Mesenteric fat pad (tissue), 1 donor: ENCODE measurements around the gene FHAD1. TPM values are rescaled to one million over a fixed set of nuclear protein-coding genes. Genes with fewer than 3 reads are reported as not detected.
"Not testable (repeated sequence)": the region's sequence is repeated elsewhere in the genome, so short reads cannot be mapped to it uniquely, and the experiment has no call there.

Experiments
- DNase-seq: peaks from one replicate; pipeline ENCODE4 v3.0.0-alpha.2; 2020; ENCODE audit warnings: low spot score
- total RNA-seq: library from RNA; stranded (reverse); fragmentation: NEBNext Ultra II Directional; extraction: Animal tissue kit (Norgen Biotek cat#: 25700); gene quantifications from one replicate; pipeline ENCODE4 v1.2.1, GENCODE V29; 2021
- donor health status: DM: yes; HTN: yes; CAD: no.

The FHAD1 gene
- total RNA-seq, 1 donor from 2014 or later: 0.55 TPM

DNA sequence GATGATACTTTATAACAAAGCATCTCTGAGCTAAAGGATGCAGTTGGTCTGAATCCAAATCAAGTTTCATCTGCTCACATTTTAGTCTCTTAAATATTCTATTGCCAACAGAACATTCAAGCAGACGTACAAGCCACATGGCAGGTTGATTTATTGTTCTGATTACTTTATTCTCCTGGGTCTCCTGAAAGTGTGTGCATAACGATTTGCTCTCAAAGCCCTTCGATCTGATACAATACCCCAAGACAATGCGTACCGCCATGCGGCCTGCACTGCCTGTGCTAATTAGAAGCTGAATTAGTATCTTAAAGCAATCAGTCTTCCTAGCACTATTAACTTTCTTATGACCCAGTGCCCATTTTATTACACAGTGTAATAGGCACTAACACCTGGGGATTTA, 56.9 kb downstream of the FHAD1 start:
- DNase-seq: no peak

DNA sequence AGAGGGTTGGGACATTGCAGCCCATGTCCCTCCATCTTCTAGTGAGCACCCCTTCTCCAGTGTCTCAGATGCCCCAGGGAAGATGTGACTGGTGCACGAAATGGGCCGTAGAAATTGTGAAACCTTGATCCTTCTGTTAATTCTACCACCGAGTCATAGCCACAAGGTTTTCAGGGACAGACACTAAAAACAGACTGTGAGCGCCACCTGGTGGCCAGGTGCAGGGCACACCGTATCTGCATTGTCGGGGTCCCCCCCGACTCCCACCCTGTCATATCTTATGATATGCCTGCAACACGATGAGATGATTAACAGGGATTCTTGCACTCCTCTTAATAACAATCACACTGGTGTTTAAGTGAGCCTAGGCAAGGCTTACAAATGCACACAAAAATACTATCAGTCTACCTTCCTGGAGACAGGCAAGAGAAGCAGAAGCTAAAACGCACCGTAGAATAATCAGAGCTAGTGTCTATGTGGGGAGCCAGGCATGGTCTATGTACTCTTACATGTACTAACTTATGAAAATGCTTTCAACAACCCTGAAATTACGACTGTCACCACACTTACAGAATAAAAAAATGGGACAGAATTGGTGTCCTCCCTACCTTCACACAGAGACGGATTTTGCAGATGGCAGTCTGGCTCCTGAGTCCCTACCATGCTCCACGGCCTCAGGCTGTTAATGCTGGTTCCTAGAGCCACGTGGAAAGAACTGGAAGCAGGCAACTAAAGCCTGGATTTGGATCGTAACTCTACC, 57.9 kb downstream of the FHAD1 start:
- DNase-seq: no peak

DNA sequence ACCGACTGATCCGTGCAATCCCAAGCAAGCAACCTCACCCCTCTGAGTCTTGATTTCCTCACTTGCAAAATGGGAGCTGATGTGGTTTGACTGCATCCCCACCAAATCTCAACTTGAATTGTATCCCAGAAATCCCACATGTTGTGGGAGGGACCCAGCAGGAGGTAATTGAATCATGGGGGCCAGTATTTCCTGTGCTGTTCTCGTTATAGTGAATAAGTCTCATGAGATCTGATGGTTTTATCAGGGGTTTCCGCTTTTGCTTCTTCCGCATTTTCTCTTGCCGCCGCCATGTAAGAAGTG, 58.4 kb downstream of the FHAD1 start:
- DNase-seq: no peak

DNA sequence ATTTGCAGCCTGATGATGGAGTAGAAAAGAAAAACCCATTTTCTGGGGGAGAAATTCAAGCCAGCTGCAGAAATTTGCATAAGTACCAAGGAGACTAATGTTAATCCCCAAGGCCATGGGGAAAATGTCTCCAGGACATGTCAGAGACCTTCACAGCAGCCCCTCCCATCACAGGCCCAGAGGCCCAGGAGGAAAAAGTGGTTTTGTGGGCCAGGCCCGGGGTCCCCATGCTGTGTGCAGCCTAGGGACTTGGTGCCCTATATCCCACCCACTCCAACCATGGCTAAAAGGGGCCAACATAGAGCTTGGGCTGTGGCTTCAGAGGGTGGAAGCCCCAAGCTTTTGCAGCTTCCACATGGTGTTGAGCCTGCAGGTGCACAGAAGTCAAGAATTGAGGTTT, 59.3 kb downstream of the FHAD1 start:
- DNase-seq: not testable (repeated sequence)

DNA sequence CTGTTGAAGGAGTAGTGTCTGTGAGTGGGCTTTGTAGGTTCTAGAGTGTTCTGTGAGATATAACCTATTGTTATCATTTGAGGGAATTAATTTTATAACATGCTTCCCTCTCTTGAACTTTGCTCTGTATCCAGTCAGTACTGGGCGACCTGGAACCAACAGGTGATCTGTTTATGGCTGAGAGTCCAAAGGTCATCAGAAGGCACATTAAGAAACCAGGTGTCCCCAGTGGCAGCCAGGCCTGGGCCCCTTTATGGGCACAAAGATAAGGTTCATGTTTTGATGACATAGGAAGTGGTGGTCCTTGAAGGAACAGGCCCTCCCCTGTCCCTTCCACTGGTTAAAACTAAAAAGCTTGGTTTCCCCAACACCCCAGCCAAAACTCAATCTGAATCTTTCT, 61.1 kb downstream of the FHAD1 start:
- no peak for DNase-seq

DNA sequence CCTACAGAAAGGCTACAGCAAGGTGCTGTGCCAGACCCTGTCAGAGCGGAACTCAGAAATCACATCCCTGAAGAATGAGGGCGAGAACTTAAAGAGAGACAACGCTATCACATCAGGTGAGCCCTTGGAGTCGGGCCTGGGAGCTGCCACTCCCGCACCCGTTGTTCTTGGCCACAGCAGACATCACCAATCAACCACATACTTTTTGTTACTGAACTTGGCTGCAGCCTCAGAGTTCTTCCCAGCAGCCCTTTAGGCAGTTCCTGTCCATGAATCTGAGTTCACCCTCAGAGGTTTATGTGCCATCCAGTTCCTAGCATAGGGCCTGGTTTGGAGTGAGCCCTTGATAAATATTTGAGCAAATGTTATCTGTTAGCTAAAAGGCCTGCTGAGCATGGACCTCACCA, 61.6 kb downstream of the FHAD1 start:
- no peak for DNase-seq

DNA sequence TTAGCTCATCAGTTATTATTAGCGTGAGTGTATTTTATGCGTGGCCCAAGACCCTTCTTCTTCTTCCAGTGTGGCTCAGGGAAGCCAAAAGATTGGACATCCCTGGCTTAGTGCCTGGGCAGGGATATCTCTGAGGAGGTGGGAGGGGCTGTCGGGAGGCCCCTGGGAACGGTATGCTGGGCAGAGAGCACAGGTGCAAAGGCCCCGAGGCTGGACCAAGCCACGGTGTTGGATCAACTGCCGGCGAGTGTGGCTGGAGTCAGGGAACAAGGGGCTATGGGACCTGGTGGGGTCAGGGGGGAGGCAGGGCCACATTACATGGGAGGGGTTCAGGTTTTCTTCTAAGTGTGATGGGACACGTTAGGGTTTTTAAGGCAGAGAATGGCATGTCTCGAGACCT, 62.7 kb downstream of the FHAD1 start:
- DNase-seq: no peak

DNA sequence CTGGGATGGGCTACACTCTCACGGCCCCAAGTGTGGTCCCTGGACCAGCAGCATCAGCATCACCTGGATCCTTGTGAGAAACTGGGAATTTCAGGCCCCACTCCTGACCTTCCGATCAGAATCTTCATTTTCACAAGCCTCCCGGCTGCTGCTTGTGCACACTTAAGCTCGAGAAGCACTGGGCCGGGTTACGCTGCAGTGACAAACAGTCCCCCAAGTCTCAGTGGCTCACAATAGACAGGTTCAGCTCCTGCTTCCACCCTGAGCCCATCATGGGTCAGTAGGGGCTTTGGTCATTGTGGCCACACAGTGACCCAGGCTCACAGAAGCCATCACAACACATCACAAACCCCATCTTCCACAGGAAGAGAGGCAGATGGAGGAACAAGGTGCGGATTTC, 63.5 kb downstream of the FHAD1 start:
- no peak for DNase-seq

DNA sequence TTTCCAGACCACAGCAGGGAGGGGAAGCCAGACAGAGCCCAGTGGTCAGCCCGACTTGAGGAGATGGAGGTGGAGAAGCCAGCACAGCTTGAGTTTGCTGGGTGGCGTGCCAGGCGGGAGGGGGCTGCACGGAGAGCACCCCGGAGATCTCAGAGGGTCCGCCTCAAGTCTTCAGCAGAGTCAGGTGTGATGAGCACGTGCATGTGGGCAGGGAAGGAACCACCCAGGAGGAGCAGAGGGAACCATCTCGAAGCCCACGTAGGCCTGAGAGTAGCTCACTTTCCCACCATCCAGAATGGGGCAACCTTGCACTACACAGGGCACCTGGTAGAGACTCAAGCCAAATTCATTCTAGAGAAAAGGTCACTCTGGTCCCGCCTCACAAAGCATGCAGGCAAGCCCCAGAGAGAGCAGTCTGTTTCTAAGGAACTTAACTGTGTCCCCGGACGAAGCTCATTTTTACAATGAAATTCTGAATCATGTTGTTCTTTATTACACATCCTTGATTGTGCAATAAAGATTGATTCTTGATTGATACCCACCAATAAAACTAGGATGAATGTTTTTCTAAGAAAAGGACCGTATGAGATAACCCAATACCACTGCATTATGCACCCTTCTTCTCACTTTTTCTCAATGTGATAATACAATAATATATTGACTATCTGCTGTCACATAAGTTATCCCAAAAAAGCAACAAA, 64.2 kb downstream of the FHAD1 start:
- no peak for DNase-seq

DNA sequence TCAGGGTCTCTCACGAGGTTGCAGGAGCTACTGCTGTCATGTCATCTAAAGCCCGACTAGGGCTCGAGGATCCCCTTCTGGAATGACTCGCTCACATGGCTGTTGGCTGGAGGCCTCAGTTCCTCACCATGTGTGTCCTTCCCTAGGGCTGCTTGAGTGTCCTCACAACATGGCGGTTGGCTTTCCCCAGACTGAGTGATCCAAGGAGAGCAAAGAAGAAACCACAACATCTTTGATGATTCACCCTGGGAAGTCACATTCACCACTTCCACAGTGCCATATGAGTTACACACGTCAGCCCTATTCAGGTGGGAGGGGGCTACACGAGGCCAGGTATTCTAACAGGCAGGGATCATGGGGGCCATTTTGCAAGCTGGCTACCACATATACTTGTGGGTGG, 64.9 kb downstream of the FHAD1 start:
- DNase-seq: no peak

DNA sequence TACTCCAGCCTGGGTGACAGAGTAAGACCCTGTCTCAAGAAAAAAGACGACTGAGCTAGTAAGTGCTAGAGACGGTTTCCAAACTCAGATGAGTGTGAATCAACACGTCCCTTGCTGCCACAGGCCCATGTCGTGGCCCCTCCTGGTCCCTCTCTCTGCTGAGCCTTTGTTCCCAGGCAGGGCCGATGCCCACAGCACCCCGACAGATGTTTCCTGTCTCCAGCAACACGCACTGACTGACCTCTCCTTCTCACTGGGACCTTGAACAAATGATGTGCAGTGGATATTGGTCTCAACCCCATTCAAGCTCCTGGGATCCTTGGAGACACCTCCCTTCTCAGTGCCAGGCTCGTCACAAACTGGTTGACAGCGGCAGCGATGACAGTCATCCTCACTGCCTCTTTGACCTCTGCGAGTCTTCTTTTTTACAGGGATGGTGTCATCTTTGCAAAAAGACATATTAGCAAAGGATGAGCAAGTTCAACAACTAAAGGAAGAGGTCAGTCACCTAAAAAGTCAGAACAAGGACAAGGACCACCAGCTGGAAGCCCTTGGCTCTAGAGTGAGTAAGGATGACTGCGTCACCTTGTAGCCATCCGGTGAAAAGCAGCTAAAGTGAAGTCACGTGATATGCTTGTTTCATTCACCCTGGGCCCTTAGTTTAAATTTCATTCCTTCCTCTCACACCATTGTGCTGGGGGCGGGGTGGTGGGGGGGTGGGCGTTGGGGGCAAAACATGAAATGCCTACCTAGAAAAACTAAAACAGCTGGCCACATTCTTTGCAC, 65.8 kb downstream of the FHAD1 start:
- no peak for DNase-seq

DNA sequence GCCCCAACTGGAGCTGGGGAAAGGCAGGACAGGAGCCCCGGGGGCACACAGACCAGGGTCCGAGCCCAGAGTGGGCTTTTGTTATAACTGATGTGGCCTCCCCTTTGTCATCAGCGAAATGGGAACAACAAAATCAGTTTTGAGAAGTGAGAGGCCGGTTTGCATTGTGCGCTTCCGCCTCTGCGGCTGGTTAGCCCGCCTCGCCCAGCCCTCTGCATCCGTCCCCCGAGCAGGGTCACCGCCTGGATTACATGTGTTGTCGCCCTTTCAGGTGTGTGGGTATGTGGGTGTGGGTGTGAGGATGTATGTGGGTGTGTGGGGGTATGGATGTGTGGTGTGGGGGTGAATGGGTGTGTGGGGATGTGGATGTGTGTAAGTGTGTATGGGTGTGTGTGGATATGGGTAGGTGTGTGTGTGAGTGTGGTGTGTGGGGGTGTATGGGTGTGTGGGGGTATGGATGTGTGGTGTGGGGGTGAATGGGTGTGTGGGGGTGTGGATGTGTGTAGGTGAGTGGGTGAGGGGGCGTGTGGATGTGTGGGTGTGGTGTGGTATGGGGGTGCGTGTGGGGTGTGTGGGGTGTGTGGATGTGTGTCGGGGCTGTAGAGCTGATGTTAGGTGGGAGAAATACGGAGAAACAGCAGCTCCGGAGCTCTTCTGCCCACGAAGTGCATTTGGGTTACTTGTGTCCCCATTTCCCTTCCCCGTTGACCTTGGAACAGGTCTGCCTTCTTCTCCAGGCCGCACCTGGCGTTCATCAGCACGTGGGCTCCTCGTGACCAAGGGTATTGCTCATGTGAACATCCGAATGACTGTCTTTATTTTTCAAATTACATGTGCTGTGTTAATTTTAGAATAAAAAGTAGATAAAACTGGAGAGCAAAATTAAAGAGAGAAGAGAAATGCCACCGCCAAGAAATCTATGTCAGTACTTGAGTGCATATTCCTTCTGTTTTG, 67.6 kb downstream of the FHAD1 start:
- no peak for DNase-seq

DNA sequence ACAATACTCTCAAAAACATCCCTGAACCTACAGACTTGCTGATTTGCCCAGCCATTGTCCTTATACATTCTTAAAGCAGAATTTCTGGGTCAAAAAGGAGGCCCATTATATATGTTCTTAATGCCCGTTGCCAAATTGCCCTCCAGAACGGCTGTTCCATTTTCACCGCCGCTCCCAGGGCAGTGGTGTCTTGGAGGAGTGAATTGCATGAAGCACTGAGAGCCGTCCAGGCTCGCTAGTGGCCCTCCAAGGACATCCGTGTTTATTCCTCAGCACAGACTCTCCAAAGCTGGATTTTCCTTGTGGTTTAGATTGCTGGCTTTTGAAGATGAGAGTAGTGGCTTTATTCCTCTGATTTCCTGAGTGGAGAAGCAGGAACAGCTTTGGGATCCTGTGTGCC, 68.8 kb downstream of the FHAD1 start:
- no peak for DNase-seq

DNA sequence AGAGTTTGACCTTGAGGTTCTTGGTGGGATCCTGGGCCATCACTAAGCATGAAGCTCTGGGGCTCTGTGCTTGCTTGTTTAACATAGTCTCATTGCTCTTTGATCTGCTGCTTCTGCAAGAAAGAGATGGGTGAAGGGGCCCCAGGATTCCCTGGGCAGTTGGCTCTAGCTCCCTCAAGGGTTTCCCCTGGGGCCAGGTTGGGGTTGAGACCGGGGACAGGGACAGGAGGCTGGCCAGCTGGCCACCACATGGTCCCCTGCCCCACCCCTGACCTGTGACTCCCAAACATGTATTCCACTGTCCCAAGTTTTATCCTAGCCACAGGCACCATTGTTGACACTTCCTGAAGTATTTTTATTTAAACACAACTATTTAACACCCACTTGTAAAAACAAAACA, 69.5 kb downstream of the FHAD1 start:
- DNase-seq: no peak

DNA sequence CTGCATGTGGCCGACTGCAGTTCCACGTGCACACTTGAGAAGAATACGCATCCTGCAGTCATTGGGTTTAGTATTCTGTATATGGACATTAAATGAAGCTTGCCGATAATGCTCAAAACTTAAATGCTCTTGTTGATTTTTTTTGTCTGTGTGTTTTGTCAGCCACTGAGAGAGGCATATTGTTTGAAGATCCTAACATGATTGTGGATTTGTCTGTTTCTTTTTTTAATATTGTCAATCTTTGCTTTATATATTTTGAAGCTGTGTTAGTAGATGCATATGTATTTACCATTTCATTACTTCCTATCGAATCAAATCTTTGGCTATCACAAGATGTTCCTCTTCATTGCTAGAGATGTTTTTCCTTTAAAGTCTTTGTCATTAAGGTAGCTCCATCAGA, 73.2 kb downstream of the FHAD1 start:
- DNase-seq: no peak

DNA sequence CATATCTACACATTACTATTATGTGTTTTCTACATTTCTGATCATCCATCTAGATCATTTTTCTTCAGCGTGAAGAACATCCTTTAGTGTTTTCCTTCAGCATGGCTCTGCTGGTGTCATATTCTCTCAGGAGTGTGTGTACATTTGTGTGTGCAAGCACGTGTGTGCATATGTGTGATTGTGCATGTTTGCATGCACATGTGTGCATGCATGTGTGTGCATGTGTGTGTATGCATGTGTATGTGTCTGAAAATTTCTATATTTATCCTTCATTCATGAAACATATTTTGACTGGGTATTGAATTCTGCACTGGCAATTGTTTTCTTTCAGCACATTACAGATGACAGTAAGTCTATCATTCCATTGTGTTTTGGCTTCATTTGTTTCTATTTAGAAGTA, 74.6 kb downstream of the FHAD1 start:
- DNase-seq: no peak

DNA sequence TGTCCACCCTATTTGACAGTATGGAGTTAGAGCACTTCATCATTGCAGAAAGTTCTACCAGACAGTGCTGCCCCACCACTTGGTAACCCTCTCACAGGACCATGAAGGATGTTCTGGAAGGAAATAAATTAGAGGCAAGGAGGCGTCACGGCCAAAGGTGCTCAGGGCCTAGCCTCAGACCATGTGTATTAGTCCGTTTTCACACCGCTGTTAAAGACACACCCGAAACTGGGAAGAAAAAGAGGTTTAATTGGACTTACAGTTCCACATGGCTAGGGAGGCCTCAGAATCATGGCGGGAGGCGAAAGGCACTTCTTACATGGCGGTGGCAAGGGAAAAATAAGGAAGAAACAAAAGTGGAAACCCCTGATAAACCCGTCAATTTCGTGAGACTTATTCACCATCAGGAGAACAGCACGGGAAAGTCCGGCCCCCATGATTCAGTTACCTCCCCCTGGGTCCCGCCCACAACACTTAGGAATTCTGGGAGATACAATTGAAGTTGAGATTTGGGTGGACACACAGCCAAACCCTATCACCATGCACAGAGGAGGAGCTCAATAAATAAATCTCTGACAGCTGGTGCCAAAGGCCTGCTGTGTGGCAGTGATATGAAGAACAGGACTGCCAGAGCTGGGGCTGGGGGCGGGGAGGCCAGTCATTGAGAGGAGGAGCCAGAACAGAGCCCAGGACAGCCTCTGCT, 75.8 kb downstream of the FHAD1 start:
- DNase-seq: no peak

DNA sequence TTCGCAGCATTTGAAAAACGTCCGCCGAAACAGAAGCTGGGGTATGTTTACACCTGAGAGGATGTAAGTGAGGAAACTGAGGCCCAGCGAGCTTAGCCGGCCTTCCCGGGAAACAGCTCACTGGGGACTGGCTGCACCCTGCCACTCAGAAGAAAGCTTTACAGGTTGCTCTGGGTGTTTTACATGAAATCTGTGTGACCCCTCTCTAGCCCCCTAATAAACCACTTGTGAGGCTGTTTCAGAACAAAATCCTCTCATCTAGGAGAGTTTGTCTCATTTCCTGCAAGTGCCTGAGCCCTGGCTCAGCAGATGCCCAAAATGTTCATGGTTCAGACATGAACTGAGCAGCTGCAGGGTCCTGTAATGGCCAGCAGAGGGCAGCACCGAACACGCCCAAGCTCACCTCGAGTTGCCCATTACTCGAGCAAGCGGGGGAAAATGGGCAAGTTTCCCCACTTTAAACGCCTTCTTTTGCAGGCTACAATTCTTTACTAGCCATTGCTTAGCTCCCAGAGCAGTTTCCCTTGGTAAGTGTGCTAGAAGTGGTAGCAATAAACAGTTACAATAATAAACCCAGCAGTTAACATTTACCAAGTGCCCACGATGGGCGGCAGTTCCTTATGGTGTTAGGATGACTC, 76.4 kb downstream of the FHAD1 start:
- no peak for DNase-seq

DNA sequence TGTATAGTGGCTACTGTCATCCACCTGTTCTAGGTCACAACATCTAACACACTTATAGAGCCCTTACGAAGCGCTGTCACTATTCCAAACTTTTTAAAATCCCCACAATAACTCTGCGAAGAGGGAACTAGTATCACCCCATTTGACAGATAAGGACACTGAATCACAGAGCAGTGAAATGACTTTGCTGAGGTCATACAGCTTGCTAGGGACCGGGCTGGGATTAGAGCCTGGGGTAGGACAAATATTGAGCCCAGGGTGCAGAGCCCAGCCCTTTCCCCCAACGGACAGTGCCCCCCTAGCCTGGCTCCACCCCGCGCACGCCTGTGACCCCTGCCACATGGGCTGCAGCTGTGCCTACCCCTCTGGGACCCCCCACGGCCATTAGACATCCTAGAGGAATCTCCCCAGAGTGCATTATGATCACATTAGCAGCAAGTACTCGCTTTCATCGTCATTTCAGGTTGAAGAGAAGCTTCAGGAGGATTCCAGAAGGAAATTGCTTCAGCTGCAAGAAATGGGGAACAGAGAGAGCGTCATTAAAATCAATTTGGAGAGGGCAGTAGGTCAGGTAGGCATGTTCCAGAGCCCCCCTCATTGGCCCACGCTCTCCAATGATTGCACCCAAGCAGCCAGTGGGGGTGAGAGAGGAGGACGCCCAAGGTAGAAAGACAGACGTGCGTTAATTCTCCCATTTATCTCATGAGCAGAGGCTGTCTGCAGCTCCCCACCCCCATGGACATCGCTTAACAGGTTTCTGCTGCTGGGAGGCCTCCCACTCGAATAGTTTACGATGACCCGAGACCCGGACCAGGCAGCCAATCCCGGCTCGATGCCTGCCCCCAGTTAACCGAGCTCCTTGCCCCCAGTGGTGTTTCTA, 77.2 kb downstream of the FHAD1 start:
- no peak for DNase-seq
